CD4-positive, CD25-positive, alpha-beta regulatory T cell (primary cell): ENCODE results near the gene ATP6AP1. TPM values are rescaled to one million over a fixed set of nuclear protein-coding genes. Genes with fewer than 3 reads are reported as not detected.
"Not testable (repeated sequence)": the region's sequence is repeated elsewhere in the genome, so short reads cannot be mapped to it uniquely, and the experiment has no call there.

Experiments
- ATAC-seq, 2 donors: fragments of 150-1000 bp; cut with Tn5 transposase; one replicate each; pipeline ENCODE4 v1.10.0; 2021; ENCODE audit warnings: low read depth in 2 of 2, moderate number of reproducible peaks in 2 of 2, moderate library complexity in 1 of 2
- DNase-seq, 3 donors: peaks; one replicate each; pipeline versions ENCODE4 v3.0.0 to v3.0.0-alpha.2; 2012 to 2022; ENCODE audit warnings: mixed read lengths in 1 of 3
- H3K27ac ChIP-seq: one replicate; pipeline ENCODE4 v1.7.0; 2013; ENCODE audit warnings: mild to moderate bottlenecking, low read length; ENCODE audit not compliant: insufficient read depth, poor library complexity, severe bottlenecking
- H3K27me3 ChIP-seq: one replicate; pipeline ENCODE4 v1.7.0; 2013; ENCODE audit warnings: low read length; ENCODE audit not compliant: control insufficient read depth, insufficient read depth
- H3K36me3 ChIP-seq: one replicate; pipeline ENCODE4 v1.7.0; 2013; ENCODE audit warnings: mild to moderate bottlenecking, low read length, moderate library complexity; ENCODE audit not compliant: control insufficient read depth, insufficient read depth
- H3K4me1 ChIP-seq: 2 replicates; pipeline ENCODE4 v1.7.0; 2013; ENCODE audit warnings: mild to moderate bottlenecking, low read length; ENCODE audit not compliant: insufficient read depth, control insufficient read depth, poor library complexity, severe bottlenecking
- H3K4me3 ChIP-seq: one replicate; pipeline ENCODE4 v1.7.0; 2013; ENCODE audit warnings: low read depth, mild to moderate bottlenecking, low read length, moderate library complexity
- H3K9me3 ChIP-seq, 2 experiments: 1 replicate in 1 of 2; 2 replicates in 1 of 2; pipeline ENCODE4 v1.7.0; 2013; ENCODE audit warnings: low read length in 2 of 2, mild to moderate bottlenecking in 1 of 2, moderate library complexity in 1 of 2; ENCODE audit not compliant: control insufficient read depth in 2 of 2
- H3K27ac Mint-ChIP-seq, 3 donors: one replicate each; pipeline ENCODE4 v1.8.0; 2020 to 2022; ENCODE audit warnings: mild to moderate bottlenecking in 3 of 3, mixed read lengths in 3 of 3, moderate library complexity in 2 of 3
- H3K27me3 Mint-ChIP-seq: one replicate; pipeline ENCODE4 v1.8.0; 2022; ENCODE audit warnings: mild to moderate bottlenecking, mixed read lengths
- H3K36me3 Mint-ChIP-seq: one replicate; pipeline ENCODE4 v1.8.0; 2020; ENCODE audit warnings: mixed read lengths
- H3K4me1 Mint-ChIP-seq, 4 donors: one replicate each; pipeline ENCODE4 v1.8.0; 2020 to 2022; ENCODE audit warnings: mixed read lengths in 4 of 4, mild to moderate bottlenecking in 1 of 4
- H3K4me3 Mint-ChIP-seq, 4 donors: one replicate each; pipeline ENCODE4 v1.8.0; 2020 to 2022; ENCODE audit warnings: mild to moderate bottlenecking in 4 of 4, mixed read lengths in 4 of 4, moderate library complexity in 3 of 4
- H3K9me3 Mint-ChIP-seq, 7 donors: one replicate each; pipeline ENCODE4 v1.8.0; 2020 to 2022; ENCODE audit warnings: mixed read lengths in 7 of 7, mild to moderate bottlenecking in 3 of 7, moderate library complexity in 2 of 7
- polyA plus RNA-seq, 4 donors: library from polyadenylated mRNA; unstranded; fragments of 300-500 nt; fragmentation: Illumina TruSeq; gene quantifications; one replicate each; pipeline ENCODE4 v1.2.3, GENCODE V29; 2021
- total RNA-seq: library from RNA; stranded (reverse); gene quantifications from one replicate; pipeline ENCODE4 v1.2.3, GENCODE V29; 2022

Gene ATP6AP1
- total and polyA plus RNA-seq, 5 donors from 2014 or later: 44.9 to 125 (median 106) TPM

GRCh38 chrX:154396973-154397887 is 31.2 kb upstream of the ATP6AP1 start:
- H3K27ac ChIP-seq: peak overlapping the region; percentile 95
- peaks cover 19% of the 10 kb centered on the region for H3K4me1 ChIP-seq
- H3K9me3 ChIP-seq: no peaks in the 10 kb centered on the region
- Mint-ChIP-seq H3K4me1 (peaks cover 4 to 31% (median 8%) of the 10 kb centered on the region in 4 donors), H3K9me3 (no peaks in the 10 kb centered on the region), H3K27ac (peak overlapping the region; percentile 99 to 100 (median 99)), H3K36me3 (peaks cover 14% of the 10 kb centered on the region), H3K27me3 (peaks cover 12% of the 10 kb centered on the region), H3K4me3 (peak overlapping the region; percentile 94 to 99 (median 97))
- H3K4me3 ChIP-seq: peak overlapping the region; percentile 19
- no peaks in the 10 kb centered on the region for H3K27me3 ChIP-seq
- H3K36me3 ChIP-seq: peaks cover 9% of the 10 kb centered on the region
- DNase-seq (peak in 2 of 3 donors; percentile 37 to 64), ATAC-seq (peak; percentile 29)

GRCh38 chrX:154397888-154398667 is 30.4 kb upstream of the ATP6AP1 start, which contains the start of gene RPL10:
Gene RPL10 (plus strand): TSS chrX:154398377. CDS start chrX:154398520, 143 bp downstream.
- no peaks in the 10 kb centered on the region for H3K9me3 ChIP-seq
- H3K36me3 ChIP-seq: peaks cover 9% of the 10 kb centered on the region
- ATAC-seq (peak; percentile 78 to 84), DNase-seq (peak; percentile 82 to 95 (median 89))
- Mint-ChIP-seq H3K4me3 (peak within 1 kb of the TSS; percentile 94 to 99 (median 97)), H3K27me3 (peaks cover 15% of the 10 kb centered on the region), H3K4me1 (peaks cover 4 to 31% (median 8%) of the 10 kb centered on the region in 4 donors), H3K36me3 (peaks cover 14% of the 10 kb centered on the region), H3K9me3 (no peaks in the 10 kb centered on the region), H3K27ac (peak within 1 kb of the TSS; percentile 99 to 100 (median 99))
- peaks cover 19% of the 10 kb centered on the region for H3K4me1 ChIP-seq
- no peaks in the 10 kb centered on the region for H3K27me3 ChIP-seq
- peak within 1 kb of the TSS; percentile 95 for H3K27ac ChIP-seq
- peak within 1 kb of the TSS; percentile 95 for H3K4me3 ChIP-seq

- Histone ChIP-seq H3K4me1 (peaks cover 19% of the 10 kb centered on the region), H3K27ac (peak overlapping the region; percentile 95), H3K9me3 (no peaks in the 10 kb centered on the region), H3K36me3 (peaks cover 9% of the 10 kb centered on the region), H3K4me3 (peak overlapping the region; percentile 95), H3K27me3 (no peaks in the 10 kb centered on the region)
- peak overlapping the region; percentile 94 to 99 (median 97) for H3K4me3 Mint-ChIP-seq
- peaks cover 14% of the 10 kb centered on the region for H3K36me3 Mint-ChIP-seq
- no peaks in the 10 kb centered on the region for H3K9me3 Mint-ChIP-seq
- DNase-seq (peak; percentile 68 to 90 (median 84)), ATAC-seq (peak; percentile 46 to 50)
- H3K4me1 Mint-ChIP-seq: peaks cover 4 to 31% (median 8%) of the 10 kb centered on the region in 4 donors
- peak overlapping the region; percentile 99 to 100 (median 99) for H3K27ac Mint-ChIP-seq
- peaks cover 15% of the 10 kb centered on the region for H3K27me3 Mint-ChIP-seq
Observed at GRCh38 chrX:154398668-154399526, 29.6 kb upstream of the ATP6AP1 start.

GRCh38 chrX:154399527-154400368 is 28.7 kb upstream of the ATP6AP1 start:
- Histone ChIP-seq H3K4me3 (peak overlapping the region; percentile 95), H3K9me3 (no peaks in the 10 kb centered on the region), H3K4me1 (peaks cover 19% of the 10 kb centered on the region), H3K27ac (peak overlapping the region; percentile 95), H3K27me3 (no peaks in the 10 kb centered on the region), H3K36me3 (peaks cover 9% of the 10 kb centered on the region)
- DNase-seq (peak; percentile 22 to 48 (median 45)), ATAC-seq (no peak)
- Mint-ChIP-seq H3K36me3 (peaks cover 14% of the 10 kb centered on the region), H3K9me3 (no peaks in the 10 kb centered on the region), H3K27ac (peak overlapping the region; percentile 69 to 100 (median 99)), H3K4me3 (peak overlapping the region; percentile 94 to 99 (median 97)), H3K27me3 (peaks cover 15% of the 10 kb centered on the region), H3K4me1 (peaks cover 4 to 31% (median 8%) of the 10 kb centered on the region in 4 donors)

GRCh38 chrX:154400369-154400817 is 28.1 kb upstream of the ATP6AP1 start:
- H3K36me3 Mint-ChIP-seq: peaks cover 14% of the 10 kb centered on the region
- H3K27me3 Mint-ChIP-seq: peaks cover 15% of the 10 kb centered on the region

GRCh38 chrX:154401045-154401799 is 27.3 kb upstream of the ATP6AP1 start:
- peak overlapping the region; percentile 0 to 97 (median 40) for H3K4me3 Mint-ChIP-seq
- H3K36me3 ChIP-seq: peaks cover 9% of the 10 kb centered on the region
- peaks cover 19% of the 10 kb centered on the region for H3K4me1 ChIP-seq
- no peaks in the 10 kb centered on the region for H3K27me3 ChIP-seq
- H3K4me1 Mint-ChIP-seq: peaks cover 4 to 31% (median 8%) of the 10 kb centered on the region in 4 donors
- DNase-seq: no peak
- H3K27me3 Mint-ChIP-seq: peaks cover 15% of the 10 kb centered on the region
- H3K4me3 ChIP-seq: no peak overlapping the region
- no peaks in the 10 kb centered on the region for H3K9me3 Mint-ChIP-seq
- peak overlapping the region; percentile 51 for H3K27ac ChIP-seq
- peak overlapping the region in 2 of 3 donors; percentile 55 to 100 for H3K27ac Mint-ChIP-seq
- peaks cover 14% of the 10 kb centered on the region for H3K36me3 Mint-ChIP-seq
- H3K9me3 ChIP-seq: no peaks in the 10 kb centered on the region
- no peak for ATAC-seq

More at GRCh38 chrX:154400369-154400817, 28.1 kb upstream of the ATP6AP1 start:
- H3K27me3 ChIP-seq, DNase-seq, H3K4me3 ChIP-seq, H3K36me3 ChIP-seq, ATAC-seq, H3K9me3 ChIP-seq, H3K9me3 Mint-ChIP-seq: not testable (repeated sequence)
- Mint-ChIP-seq H3K27ac (peak overlapping the region in 2 of 3 donors; percentile 55 to 100), H3K4me3 (peak overlapping the region; percentile 41 to 97 (median 74)), H3K4me1 (peaks cover 4 to 31% (median 8%) of the 10 kb centered on the region in 4 donors)
- Histone ChIP-seq H3K4me1 (peaks cover 19% of the 10 kb centered on the region), H3K27ac (peak overlapping the region; percentile 95)
